ENCODE data around the gene SLC51A. TPM values are rescaled to one million over a fixed set of nuclear protein-coding genes. Genes with fewer than 3 reads are reported as not detected.

The SLC51A gene
- total and polyA plus RNA-seq, 12 donors = 1.2 to 73.1 (median 12.7) TPM

DNA sequence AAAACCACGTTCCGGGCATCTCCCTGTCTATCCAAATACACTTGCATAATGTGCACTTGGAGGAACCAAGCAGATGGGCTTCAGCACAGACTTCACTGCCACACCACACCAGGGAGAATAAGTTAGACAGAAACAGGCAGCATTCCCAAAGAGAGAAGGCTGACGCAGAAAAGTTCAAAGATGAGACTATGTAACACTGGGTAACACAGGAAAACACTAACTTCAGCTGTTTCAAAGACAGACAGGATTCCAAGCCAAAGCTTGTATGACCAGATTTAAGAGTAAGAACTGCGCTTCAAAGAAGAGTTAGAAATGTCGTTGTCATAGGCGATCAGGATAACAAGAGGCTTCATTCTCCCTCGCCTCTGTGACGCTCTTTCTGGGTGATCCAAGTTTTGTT, 19.9 kb downstream of the SLC51A start:
- peaks cover 0 to 41% of the 10 kb centered on the region in 2 donors for H3K36me3 ChIP-seq (replicated peaks in 1 of 2)
- WGBS, 4 donors = 90 to 98% (median 95%) methylated on average over 8 of the region's 8 CpGs
- no peaks in the 10 kb centered on the region for H3K9me3 ChIP-seq (replicated peaks in 1 of 3)
- no peaks in the 10 kb centered on the region for H3K27me3 ChIP-seq
- no peak overlapping the region for H3K27ac ChIP-seq
- H3K4me1 ChIP-seq (replicated peaks in 1 of 2) = peaks cover 7 to 23% of the 10 kb centered on the region in 2 donors
- no peak overlapping the region for H3K4me3 ChIP-seq
- DNase-seq = no peak
- TF ChIP-seq, protein P1, sequence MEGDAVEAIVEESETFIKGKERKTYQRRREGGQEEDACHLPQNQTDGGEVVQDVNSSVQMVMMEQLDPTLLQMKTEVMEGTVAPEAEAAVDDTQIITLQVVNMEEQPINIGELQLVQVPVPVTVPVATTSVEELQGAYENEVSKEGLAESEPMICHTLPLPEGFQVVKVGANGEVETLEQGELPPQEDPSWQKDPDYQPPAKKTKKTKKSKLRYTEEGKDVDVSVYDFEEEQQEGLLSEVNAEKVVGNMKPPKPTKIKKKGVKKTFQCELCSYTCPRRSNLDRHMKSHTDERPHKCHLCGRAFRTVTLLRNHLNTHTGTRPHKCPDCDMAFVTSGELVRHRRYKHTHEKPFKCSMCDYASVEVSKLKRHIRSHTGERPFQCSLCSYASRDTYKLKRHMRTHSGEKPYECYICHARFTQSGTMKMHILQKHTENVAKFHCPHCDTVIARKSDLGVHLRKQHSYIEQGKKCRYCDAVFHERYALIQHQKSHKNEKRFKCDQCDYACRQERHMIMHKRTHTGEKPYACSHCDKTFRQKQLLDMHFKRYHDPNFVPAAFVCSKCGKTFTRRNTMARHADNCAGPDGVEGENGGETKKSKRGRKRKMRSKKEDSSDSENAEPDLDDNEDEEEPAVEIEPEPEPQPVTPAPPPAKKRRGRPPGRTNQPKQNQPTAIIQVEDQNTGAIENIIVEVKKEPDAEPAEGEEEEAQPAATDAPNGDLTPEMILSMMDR (IDR thresholded peaks at IDR 0.05) = no peak
- no peak for TF ChIP-seq POLR2A (IDR thresholded peaks at IDR 0.05)
- intact Hi-C loops (cut with DNase I) = no loop called here

DNA sequence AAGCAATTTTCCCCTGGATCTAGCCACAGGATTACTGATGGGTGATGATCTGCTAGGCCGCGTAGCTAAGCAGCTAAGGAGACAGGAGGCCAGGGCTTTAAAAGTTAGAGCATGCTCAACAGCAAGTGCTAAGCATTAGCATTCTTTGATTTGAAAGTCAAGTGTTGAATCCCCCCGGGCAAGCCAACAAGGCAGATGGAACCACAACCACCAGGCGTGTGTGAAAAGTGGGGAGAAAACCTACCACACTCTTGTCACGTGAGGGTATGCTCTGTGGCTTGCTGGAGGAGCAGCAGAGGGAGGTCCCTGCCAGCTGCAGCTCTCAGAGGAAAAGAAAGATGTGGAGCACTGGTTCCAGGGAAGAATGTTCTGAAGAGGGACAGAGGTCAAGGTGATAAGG, 20.9 kb downstream of the SLC51A start:
- DNase-seq = no peak
- intact Hi-C loops (cut with DNase I) = no loop called here

GRCh38 chr3:196238612-196239560, 22.6 kb downstream of the SLC51A start:
- WGBS, 4 donors = 66 to 77% (median 72%) methylated on average over 14 of the region's 14 CpGs
- H3K36me3 ChIP-seq (replicated peaks in 1 of 2) = peaks cover 0 to 59% of the 10 kb centered on the region in 2 donors
- DNase-seq = peak in 1 of 7 donors; percentile 16
- intact Hi-C loops (cut with DNase I) = no loop called here
- no peaks in the 10 kb centered on the region for H3K27me3 ChIP-seq
- TF ChIP-seq, protein P1 (IDR thresholded peaks at IDR 0.05) = no peak
- TF ChIP-seq POLR2A (IDR thresholded peaks at IDR 0.05) = no peak
- H3K9me3 ChIP-seq (replicated peaks in 1 of 3) = no peaks in the 10 kb centered on the region
- no peak overlapping the region for H3K4me3 ChIP-seq
- peak overlapping the region in 3 of 5 donors; percentile 39 to 48 (median 42) for H3K27ac ChIP-seq
- peaks cover 7 to 23% of the 10 kb centered on the region in 2 donors for H3K4me1 ChIP-seq (replicated peaks in 1 of 2)

More for the DNA sequence above, 20.9 kb downstream of the SLC51A start:
- WGBS, 4 donors = 89 to 93% (median 92%) methylated on average over 5 of the region's 5 CpGs
- peaks cover 7 to 23% of the 10 kb centered on the region in 2 donors for H3K4me1 ChIP-seq (replicated peaks in 1 of 2)
- H3K4me3 ChIP-seq = no peak overlapping the region
- TF ChIP-seq, protein P1 (IDR thresholded peaks at IDR 0.05) = no peak
- no peak for TF ChIP-seq POLR2A (IDR thresholded peaks at IDR 0.05)
- H3K9me3 ChIP-seq (replicated peaks in 1 of 3) = no peaks in the 10 kb centered on the region
- H3K27ac ChIP-seq = no peak overlapping the region
- peaks cover 0 to 51% of the 10 kb centered on the region in 2 donors for H3K36me3 ChIP-seq (replicated peaks in 1 of 2)
- H3K27me3 ChIP-seq = no peaks in the 10 kb centered on the region

GRCh38 chr3:196240424-196240823, 24.1 kb downstream of the SLC51A start:
- peak in 4 of 7 donors; percentile 54 to 66 (median 58) for DNase-seq
- Histone ChIP-seq H3K27ac (peak overlapping the region in 2 of 5 donors; percentile 39 to 48), H3K36me3 (replicated peaks in 1 of 2) (peaks cover 0 to 61% of the 10 kb centered on the region in 2 donors), H3K4me3 (no peak overlapping the region), H3K4me1 (replicated peaks in 1 of 2) (peaks cover 7 to 23% of the 10 kb centered on the region in 2 donors), H3K27me3 (no peaks in the 10 kb centered on the region), H3K9me3 (replicated peaks in 1 of 3) (no peaks in the 10 kb centered on the region)
- TF ChIP-seq, protein P1 (IDR thresholded peaks at IDR 0.05) = no peak
- TF ChIP-seq POLR2A (IDR thresholded peaks at IDR 0.05) = no peak
- 65 to 86% (median 79%) methylated on average over 4 of the region's 4 CpGs for WGBS, 4 donors
- intact Hi-C loops (cut with DNase I) = no loop called here
